Left ventricle myocardium inferior (tissue), 1 donor: ENCODE results near the gene DAP3. TPM values are rescaled to one million over a fixed set of nuclear protein-coding genes. Genes with fewer than 3 reads are reported as not detected.

ENCODE experiments used
- DNase-seq: peaks from one replicate; pipeline ENCODE4 v3.0.0-alpha.2; 2020
- H3K27ac ChIP-seq: fragments of 200-600 bp; replicated peaks from 2 replicates; pipeline ENCODE4 v1.8.0; 2021
- H3K27me3 ChIP-seq: fragments of 200-600 bp; 2 replicates; pipeline ENCODE4 v1.8.0; 2021; ENCODE audit warnings: low read depth
- H3K36me3 ChIP-seq: fragments of 200-600 bp; 2 replicates; pipeline ENCODE4 v1.8.0; 2021
- H3K4me1 ChIP-seq: fragments of 200-600 bp; 2 replicates; pipeline ENCODE4 v1.8.0; 2021
- H3K4me3 ChIP-seq: fragments of 200-600 bp; 2 replicates; pipeline ENCODE4 v1.8.0; 2021; ENCODE audit warnings: mild to moderate bottlenecking, moderate library complexity
- H3K9me3 ChIP-seq: fragments of 200-600 bp; replicated peaks from 2 replicates; pipeline ENCODE4 v1.8.0; 2021
- CTCF ChIP-seq: fragments of 200-600 bp; IDR thresholded peaks from 2 replicates; pipeline ENCODE4 v1.8.0; 2021; ENCODE audit warnings: antibody characterized with exemption, mild to moderate bottlenecking, borderline replicate concordance
- intact Hi-C: fragments of 100-400 bp; cut with micrococcal nuclease; formaldehyde crosslinking; loops from one replicate; pipeline ENCODE4 v1.11.0; 2022
- total RNA-seq: library from RNA; stranded (reverse); fragmentation: NEBNext Ultra II Directional; extraction: Animal tissue kit (Norgen Biotek cat#: 25700); gene quantifications from one replicate; pipeline ENCODE4 v1.2.1, GENCODE V29; 2021
- donor health status: DM: no; HTN: yes; CAD: no; lungs with severe emphysema.

DAP3 gene
- total RNA-seq, 1 donor from 2014 or later: 107 TPM

- intact Hi-C loops: no loop called here
- no peak for TF ChIP-seq CTCF
- Histone ChIP-seq H3K27ac (peak overlapping the region; percentile 8), H3K36me3 (no peaks in the 10 kb centered on the region), H3K4me1 (peaks cover 21% of the 10 kb centered on the region), H3K4me3 (no peak overlapping the region), H3K27me3 (peaks cover 6% of the 10 kb centered on the region), H3K9me3 (peaks cover 26% of the 10 kb centered on the region)
- DNase-seq: peak; percentile 20
Measured at GRCh38 chr1:155646307-155646706, 42.6 kb upstream of the DAP3 start.

- peak; percentile 47 for TF ChIP-seq CTCF
- Histone ChIP-seq H3K27me3 (peaks cover 6% of the 10 kb centered on the region), H3K36me3 (no peaks in the 10 kb centered on the region), H3K4me1 (peaks cover 21% of the 10 kb centered on the region), H3K4me3 (no peak overlapping the region), H3K27ac (no peak overlapping the region), H3K9me3 (peaks cover 5% of the 10 kb centered on the region)
- intact Hi-C loops: no loop called here
- no peak for DNase-seq
Measured at GRCh38 chr1:155648207-155649147, 40.4 kb upstream of the DAP3 start.

GRCh38 chr1:155649676-155650075, 39.2 kb upstream of the DAP3 start:
- TF ChIP-seq CTCF: no peak
- Histone ChIP-seq H3K36me3 (no peaks in the 10 kb centered on the region), H3K4me3 (no peak overlapping the region), H3K4me1 (peaks cover 21% of the 10 kb centered on the region), H3K9me3 (no peaks in the 10 kb centered on the region), H3K27ac (no peak overlapping the region), H3K27me3 (peaks cover 6% of the 10 kb centered on the region)
- intact Hi-C loops: no loop called here
- no peak for DNase-seq

- Histone ChIP-seq H3K4me1 (peaks cover 15% of the 10 kb centered on the region), H3K4me3 (no peak overlapping the region), H3K27ac (no peak overlapping the region), H3K27me3 (peaks cover 6% of the 10 kb centered on the region), H3K36me3 (no peaks in the 10 kb centered on the region), H3K9me3 (no peaks in the 10 kb centered on the region)
- no peak for DNase-seq
- TF ChIP-seq CTCF: no peak
- intact Hi-C loops: no loop called here
Measured at GRCh38 chr1:155650231-155650757, 38.6 kb upstream of the DAP3 start.

GRCh38 chr1:155651861-155652661, 36.8 kb upstream of the DAP3 start:
- H3K27me3 ChIP-seq: peaks cover 6% of the 10 kb centered on the region
- intact Hi-C loops: no loop called here
- no peak for TF ChIP-seq CTCF
- no peaks in the 10 kb centered on the region for H3K36me3 ChIP-seq
- no peaks in the 10 kb centered on the region for H3K9me3 ChIP-seq
- no peak overlapping the region for H3K4me3 ChIP-seq
- H3K27ac ChIP-seq: no peak overlapping the region
- DNase-seq: no peak
- H3K4me1 ChIP-seq: peaks cover 4% of the 10 kb centered on the region
